Measurements from ENCODE around the gene FHIT. TPM values are rescaled to one million over a fixed set of nuclear protein-coding genes. Genes with fewer than 3 reads are reported as not detected.

The FHIT gene
- total RNA-seq, 4 donors from 2014 or later: 1.6 to 12.9 (median 7.8) TPM

GRCh38 chr3:60600848-60601247 lies 650.4 kb downstream of the FHIT start:
- no peaks in the 10 kb centered on the region for H3K9me3 ChIP-seq
- DNase-seq (ENCODE audit: low spot score in 2 of 2): no peak
- 88 to 94% methylated on average over 4 of the region's 4 CpGs for WGBS, 2 donors

GRCh38 chr3:60599586-60599985 lies 651.7 kb downstream of the FHIT start:
- H3K4me1 ChIP-seq: peaks cover 0 to 7% (median 0%) of the 10 kb centered on the region in 4 donors
- H3K4me3 ChIP-seq: no peak overlapping the region
- no peak for DNase-seq (ENCODE audit: low spot score in 2 of 2)
- 24 to 26% methylated on average over 1 of the region's 1 CpG for WGBS, 2 donors
- H3K27me3 ChIP-seq: no peaks in the 10 kb centered on the region
- no peaks in the 10 kb centered on the region for H3K9me3 ChIP-seq
- TF ChIP-seq POLR2A (IDR thresholded peaks at IDR 0.05) (no peak), CTCF (IDR thresholded peaks at IDR 0.05) (no peak), EP300 (IDR thresholded peaks at IDR 0.05) (no peak)
- H3K27ac ChIP-seq: no peak overlapping the region
- H3K36me3 ChIP-seq: no peaks in the 10 kb centered on the region

More at GRCh38 chr3:60600848-60601247, 650.4 kb downstream of the FHIT start:
- H3K4me1 ChIP-seq: peaks cover 0 to 6% (median 0%) of the 10 kb centered on the region in 4 donors
- H3K27ac ChIP-seq: no peak overlapping the region
- TF ChIP-seq POLR2A (IDR thresholded peaks at IDR 0.05): no peak
- TF ChIP-seq CTCF (IDR thresholded peaks at IDR 0.05): no peak
- TF ChIP-seq EP300 (IDR thresholded peaks at IDR 0.05): no peak
- no peak overlapping the region for H3K4me3 ChIP-seq
- no peaks in the 10 kb centered on the region for H3K27me3 ChIP-seq
- no peaks in the 10 kb centered on the region for H3K36me3 ChIP-seq

GRCh38 chr3:60598671-60599070 lies 652.6 kb downstream of the FHIT start:
- Histone ChIP-seq H3K4me1 (peaks cover 0 to 12% (median 0%) of the 10 kb centered on the region in 4 donors), H3K27ac (no peak overlapping the region), H3K4me3 (no peak overlapping the region), H3K9me3 (no peaks in the 10 kb centered on the region), H3K27me3 (no peaks in the 10 kb centered on the region), H3K36me3 (no peaks in the 10 kb centered on the region)
- no peak for DNase-seq (ENCODE audit: low spot score in 2 of 2)
- TF ChIP-seq EP300 (IDR thresholded peaks at IDR 0.05) (peak in 1 of 2 donors; percentile 16), POLR2A (IDR thresholded peaks at IDR 0.05) (no peak), CTCF (IDR thresholded peaks at IDR 0.05) (no peak)
- WGBS, 2 donors: 54 to 60% methylated on average over 2 of the region's 2 CpGs

GRCh38 chr3:60594025-60594424 lies 657.2 kb downstream of the FHIT start:
- Histone ChIP-seq H3K9me3 (no peaks in the 10 kb centered on the region), H3K4me3 (no peak overlapping the region), H3K4me1 (peaks cover 0 to 10% (median 0%) of the 10 kb centered on the region in 4 donors), H3K27me3 (no peaks in the 10 kb centered on the region), H3K27ac (no peak overlapping the region), H3K36me3 (no peaks in the 10 kb centered on the region)
- WGBS, 2 donors: 16 to 17% methylated on average over 6 of the region's 6 CpGs
- peak; percentile 66 to 85 for DNase-seq (ENCODE audit: low spot score in 2 of 2)
- no peak for TF ChIP-seq POLR2A (IDR thresholded peaks at IDR 0.05)
- no peak for TF ChIP-seq CTCF (IDR thresholded peaks at IDR 0.05)
- peak in 1 of 2 donors; percentile 37 for TF ChIP-seq EP300 (IDR thresholded peaks at IDR 0.05)

GRCh38 chr3:60591267-60591666 lies 660.0 kb downstream of the FHIT start:
- WGBS, 2 donors: 74 to 84% methylated on average over 2 of the region's 2 CpGs
- no peak for DNase-seq (ENCODE audit: low spot score in 2 of 2)

More at GRCh38 chr3:60591267-60591666, 660.0 kb downstream of the FHIT start:
- no peaks in the 10 kb centered on the region for H3K36me3 ChIP-seq
- no peak for TF ChIP-seq CTCF (IDR thresholded peaks at IDR 0.05)
- TF ChIP-seq EP300 (IDR thresholded peaks at IDR 0.05): no peak
- TF ChIP-seq POLR2A (IDR thresholded peaks at IDR 0.05): no peak
- H3K4me1 ChIP-seq: peaks cover 0 to 6% (median 0%) of the 10 kb centered on the region in 4 donors
- no peak overlapping the region for H3K27ac ChIP-seq
- peaks cover 0 to 4% (median 0%) of the 10 kb centered on the region in 4 donors for H3K9me3 ChIP-seq
- no peaks in the 10 kb centered on the region for H3K27me3 ChIP-seq
- no peak overlapping the region for H3K4me3 ChIP-seq
